NCI-H146 (cell line): Measurements from ENCODE around the gene OR2H2.

Experiments
- DNase-seq: peaks from one replicate; lab custom pipeline; 2025; lab: John Stamatoyannopoulos, UW

Gene OR2H2

DNA sequence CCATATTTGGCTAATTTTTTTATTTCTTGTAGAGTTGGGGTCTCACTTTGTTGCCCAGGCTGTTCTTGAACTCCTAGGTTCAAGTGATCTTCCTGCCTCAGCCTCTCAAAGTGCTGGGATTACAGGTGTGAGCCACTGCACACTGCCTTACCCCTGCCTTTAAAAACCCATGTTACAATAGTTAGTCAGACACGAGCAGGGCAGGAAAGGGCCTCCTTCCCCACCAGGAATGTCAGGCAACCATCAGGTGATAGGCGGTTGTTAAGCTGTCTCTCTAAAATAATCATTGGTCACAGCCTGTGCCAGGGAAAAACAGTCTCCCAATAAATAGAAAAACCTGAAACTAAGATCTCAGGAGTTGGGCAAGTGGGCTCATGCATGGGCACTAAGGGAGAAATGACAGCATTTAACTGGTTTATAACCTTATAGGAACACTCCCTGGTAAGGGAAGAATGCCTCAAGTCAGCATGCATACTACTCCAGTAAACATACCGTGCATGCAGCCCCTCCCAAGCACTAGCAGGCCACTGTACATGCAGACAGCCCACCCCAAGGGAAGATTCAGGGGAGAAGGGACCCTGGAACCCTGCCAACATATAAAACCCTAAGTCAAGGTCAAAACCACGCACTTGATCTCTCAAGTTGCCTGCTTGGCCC is 8.4 kb downstream of the OR2H2 start:
- DNase-seq: no peak

DNA sequence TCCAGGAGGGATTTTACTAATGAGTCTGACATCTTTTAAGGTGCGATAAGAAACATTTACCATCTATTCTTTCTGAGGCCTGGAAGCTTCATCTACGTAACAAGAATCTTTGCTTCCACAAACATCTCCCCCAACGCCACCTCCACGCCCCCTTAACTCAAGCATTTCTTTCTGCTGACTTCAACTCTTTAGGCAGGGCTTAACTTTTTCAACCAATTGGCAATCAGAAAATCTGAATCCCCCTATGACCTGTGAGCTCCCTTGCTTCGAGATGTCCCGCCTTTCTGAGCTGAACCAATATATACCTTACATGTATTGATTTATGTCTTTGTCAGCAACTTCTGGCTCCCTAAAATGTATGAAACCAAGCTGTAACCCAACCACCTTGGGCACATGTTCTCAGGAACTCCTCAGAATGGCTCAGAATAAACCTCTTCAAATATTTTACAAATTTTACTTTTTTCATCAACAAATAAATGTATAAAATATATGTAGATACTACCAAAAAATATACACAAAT is 11.5 kb downstream of the OR2H2 start:
- DNase-seq: no peak

DNA sequence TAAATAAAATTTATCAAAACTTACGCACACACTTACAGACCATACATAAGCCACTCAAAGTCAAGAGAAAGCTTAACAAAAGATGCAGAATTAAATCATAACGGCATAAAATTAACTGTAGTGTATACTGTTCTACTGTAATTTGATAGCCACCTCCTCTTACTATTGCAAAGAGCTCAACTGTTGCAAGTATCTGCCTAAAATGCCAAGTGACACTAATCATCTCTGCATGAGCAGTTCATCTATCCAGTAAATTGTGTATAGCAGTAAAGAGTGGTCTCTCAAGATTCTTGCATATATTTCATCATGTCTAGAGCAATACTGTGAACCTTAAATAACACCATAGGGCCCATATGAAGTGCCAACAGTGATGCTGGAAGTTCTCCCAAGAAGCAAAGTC is 12.3 kb downstream of the OR2H2 start:
- DNase-seq: no peak

- no peak for DNase-seq
Observed at GRCh38 chr6:29598172-29598747, 13.3 kb downstream of the OR2H2 start.

DNA sequence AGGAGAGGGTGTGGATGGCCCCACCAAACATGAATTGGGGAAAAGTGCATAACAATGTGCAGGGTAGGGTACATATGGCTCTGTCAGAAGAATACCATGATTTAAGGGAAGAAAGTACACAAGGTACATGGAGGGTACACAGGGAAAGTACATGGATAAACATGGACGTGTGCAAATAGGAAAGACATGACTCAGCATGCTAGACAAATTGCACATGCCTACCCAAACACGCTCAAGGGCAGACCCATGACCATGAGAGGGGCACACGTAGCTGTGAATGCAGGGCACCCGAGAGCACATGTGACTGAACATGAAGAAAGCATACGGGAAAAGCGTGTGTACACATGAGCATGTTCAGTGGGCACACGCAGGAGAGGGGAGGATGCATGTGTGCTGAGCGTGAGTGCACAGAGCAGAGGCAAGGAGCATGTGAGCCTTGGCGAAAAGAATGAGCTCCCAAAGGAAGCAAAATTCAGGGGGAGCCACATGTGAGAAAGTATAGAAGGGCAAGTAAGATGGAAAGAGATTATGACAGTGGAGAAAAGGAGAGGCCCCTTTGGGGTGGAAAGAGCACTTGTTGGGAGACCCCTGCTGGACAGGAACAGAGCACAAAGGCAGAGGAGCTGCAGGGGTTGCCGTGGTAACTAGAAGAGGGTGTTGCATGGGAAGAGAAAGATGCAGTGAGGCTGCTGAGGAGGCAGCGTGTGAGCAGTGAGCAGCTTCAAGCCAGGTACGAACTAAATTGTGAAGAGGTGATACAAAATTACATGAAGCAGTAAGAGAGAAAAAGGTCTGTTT is 17.8 kb downstream of the OR2H2 start:
- DNase-seq: peak; percentile 46

DNA sequence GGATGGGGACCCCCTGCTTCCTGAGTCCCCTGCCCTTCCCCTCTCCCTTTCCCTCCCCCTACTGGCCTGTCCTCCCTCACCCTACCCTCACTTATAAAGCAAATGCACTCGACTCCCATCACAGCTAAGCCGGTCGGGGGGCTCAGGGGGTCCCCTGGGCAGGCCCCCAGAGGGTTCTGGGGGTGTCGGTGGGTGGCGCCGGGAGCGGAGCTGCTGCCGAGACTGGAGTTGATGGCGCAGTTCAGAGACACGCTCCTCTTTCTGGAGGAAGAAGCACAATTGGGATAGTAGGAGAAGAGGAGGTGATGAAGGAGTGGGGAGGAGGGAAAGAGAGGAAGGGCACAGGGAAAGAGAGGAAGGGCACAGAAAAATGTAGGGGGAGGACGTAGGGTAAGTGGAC is 18.5 kb downstream of the OR2H2 start:
- no peak for DNase-seq

DNA sequence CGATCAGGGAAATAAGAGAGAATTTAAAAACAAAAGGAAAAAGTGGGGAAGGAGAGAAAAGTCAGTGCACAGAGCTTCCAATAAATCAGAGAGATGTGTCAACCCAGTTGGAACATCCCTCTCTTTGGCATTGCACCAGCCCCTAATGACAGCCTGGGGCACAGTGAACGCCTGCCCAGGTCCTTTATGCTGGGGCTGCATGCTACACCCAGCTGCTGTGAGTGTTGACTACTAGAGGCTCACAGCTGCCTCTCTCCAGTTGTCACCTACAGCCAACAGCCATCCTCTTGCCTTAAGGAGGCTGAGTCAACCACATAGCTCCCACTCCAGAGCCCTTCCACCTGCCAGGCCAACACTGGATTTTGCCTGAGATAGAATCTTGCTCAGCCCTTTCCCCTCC is 19.0 kb downstream of the OR2H2 start:
- DNase-seq: no peak

DNA sequence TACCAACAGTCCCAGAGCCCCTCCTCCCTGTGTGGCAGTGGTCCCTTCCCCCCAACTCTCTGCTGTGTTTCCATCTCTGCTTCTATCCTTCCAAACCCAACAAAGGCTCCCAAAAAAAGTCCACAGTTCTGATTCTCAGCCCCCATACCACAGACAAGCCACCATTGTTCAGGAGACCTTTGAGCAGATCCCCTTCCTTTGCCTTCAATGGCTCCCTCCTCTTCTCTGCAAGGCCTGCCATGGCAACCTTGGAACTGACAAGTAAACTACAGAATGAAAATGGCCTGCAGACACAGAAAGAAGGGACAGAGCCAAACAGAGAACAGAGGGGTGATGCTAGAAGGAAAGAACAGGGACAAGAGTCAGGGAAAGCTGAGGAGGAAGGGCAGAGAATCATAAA is 23.2 kb downstream of the OR2H2 start:
- no peak for DNase-seq

- DNase-seq: no peak
Observed at GRCh38 chr6:29610540-29610939, 25.6 kb downstream of the OR2H2 start.

- no peak for DNase-seq
Observed at GRCh38 chr6:29611426-29611825, 26.5 kb downstream of the OR2H2 start.

GRCh38 chr6:29617782-29618554 is 33.0 kb downstream of the OR2H2 start:
- DNase-seq: no peak

DNA sequence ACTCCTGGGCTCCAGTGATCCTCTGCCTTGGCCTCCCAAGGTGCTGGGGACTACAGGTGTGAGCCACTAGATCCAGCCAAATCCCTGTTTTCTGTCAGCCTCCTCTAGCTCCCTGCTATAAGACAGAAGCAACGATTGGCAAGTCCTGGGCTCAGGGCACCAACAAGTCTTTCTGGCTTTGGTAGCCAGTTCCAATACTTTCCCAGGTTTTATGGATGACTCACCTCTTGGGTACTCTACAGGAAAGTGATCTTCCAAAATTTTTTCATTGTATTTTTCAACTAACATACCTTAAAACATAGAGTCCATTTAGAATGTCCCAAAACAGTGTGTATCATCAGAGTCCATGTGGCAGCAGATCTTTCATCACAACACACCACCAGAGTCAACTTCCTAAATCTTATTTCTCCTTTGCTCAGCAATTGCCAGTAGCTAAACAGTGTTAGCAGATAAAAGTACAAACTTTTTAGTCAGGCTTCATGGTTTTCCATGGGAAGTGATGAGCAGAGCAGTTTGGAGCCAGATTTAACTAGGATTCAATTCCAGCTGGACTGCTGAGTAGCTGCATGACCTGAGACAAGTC is 34.7 kb downstream of the OR2H2 start:
- no peak for DNase-seq

DNA sequence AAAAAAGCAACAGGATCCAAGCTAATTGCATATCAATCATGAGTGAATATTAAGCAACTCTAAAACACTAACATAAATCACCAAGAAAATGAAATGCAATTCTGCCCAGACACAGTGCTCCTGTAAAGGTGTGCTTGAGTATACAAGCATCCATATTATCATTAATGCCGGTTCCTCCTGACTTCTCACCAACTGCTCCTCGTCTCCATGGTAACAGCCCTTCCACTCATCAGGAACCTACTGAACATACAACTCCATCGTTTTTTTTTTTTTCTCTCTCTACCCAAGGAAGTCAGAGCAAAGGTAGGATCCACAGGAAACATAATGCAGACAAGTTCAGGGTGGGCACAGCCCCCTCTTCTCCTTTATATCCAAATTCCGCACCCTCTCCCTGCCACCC is 35.7 kb downstream of the OR2H2 start:
- no peak for DNase-seq

DNA sequence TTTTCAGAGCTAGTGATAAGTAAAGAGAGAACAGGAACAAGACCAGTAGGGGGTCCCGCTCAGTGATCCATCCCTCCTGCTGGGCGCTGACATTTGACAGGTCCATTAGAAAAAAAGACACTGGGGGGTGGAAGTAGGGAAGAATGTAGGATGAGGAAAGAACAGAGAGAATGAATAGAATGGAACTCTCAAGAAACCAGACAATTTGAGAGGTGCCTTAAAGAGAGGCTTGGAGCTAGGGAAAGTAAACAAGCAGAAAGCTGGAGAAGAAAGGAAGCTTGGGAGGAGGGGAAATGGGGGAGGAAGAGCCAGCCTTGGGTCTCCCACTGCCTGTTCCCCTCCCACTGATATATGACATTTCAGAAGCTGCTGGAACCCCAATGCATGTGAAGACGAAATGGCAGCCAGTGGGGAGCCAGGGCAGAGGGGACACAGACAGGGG is 39.6 kb downstream of the OR2H2 start:
- peak; percentile 86 for DNase-seq

DNA sequence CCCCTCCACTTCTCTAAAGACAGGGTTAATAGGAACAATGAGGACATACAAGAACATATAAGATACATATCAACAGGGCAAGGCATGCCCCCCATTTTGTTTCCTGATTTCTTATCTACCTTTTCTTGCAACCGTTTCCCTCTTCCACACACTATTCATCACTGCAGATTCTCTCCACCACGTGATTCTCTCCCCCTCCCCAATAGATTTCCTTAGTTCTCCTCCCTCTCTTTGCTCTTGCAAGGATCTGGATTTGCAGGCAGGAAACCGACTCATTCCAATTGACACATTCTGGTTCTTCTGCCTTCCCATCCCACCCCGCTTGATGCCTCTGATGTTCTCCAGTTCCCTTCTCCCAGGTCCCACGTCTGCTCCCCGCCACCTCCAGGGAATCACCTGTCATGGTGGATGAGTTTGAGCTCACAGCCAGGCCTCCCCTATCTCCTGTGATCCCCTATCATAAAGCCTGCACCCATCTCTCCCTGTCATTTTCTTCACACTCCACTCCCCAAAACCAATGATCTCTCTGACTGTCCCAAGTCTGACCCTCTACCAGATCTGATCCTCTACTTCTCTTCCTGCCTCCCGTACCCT is 40.5 kb downstream of the OR2H2 start:
- DNase-seq: no peak

- DNase-seq: no peak
Observed at GRCh38 chr6:29626948-29627754, 42.2 kb downstream of the OR2H2 start.

GRCh38 chr6:29627755-29628418 is 43.0 kb downstream of the OR2H2 start:
- peak; percentile 88 for DNase-seq

DNA sequence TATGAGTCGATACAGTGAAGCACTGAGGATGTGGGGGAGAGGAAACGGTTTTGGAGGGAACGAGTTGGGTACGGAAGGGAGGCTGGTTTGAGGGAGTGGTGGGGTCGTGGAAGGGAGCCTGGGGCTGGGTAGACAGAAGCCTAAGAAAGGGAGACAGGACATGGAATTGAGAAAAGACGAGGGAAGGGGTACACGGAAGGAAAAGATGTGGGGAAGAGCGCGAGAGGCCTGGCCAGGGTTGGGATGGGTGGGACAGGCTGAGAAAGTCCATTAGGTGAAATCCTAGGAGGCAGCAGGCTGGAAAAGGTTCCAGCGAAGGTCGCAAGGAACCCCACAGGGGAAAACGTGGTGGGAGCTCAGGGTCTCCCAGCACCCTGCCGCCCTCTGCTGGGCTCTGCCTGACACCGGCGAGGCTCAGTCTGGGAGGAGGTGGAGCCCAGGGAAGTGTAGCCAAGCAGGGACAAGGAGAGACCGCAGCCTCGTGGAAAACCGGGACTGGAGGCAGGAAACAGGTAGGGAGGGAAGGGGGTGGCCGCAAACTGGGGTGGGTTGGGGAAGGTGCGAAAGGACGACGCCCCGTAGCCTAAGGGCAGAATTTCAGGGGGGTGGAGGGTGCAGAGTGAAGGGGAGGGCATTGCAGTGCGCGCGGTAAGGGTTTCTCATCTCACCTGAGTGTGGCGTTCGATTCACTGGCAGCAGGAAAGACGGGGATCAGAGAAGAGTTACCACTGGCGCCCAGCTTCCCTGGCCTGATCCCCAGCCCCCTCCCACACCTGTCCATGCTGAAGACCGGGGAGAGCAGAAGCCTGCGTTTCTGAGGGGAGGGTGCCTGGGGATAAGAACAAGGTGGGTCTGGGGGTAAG is 43.7 kb downstream of the OR2H2 start:
- peak; percentile 89 for DNase-seq

DNA sequence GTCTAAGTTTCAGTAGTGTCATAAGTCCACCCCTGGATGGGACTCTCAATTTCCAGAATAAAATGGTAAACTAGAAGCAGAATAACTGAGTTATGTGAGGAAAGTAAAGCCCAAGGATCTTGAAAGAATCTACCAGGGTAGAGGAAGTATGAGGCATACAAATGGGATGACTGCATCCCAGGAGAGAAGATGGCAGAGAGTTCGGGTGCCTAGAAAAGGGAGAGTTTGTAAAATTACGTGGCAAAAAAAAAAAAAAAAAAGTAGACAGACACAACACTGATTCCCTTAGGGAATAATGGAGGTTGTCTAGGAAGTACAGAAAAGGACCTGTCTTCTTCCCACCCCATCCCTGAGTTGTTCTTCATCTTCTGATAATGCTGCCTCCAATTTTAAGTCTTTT is 44.6 kb downstream of the OR2H2 start:
- no peak for DNase-seq
